Erythroblast (primary cell): ENCODE measurements around the gene DVL3.

Source experiments
- GATA1 ChIP-seq: IDR thresholded peaks from 2 replicates; pipeline ENCODE4 v1.6.1; 2011; ENCODE audit warnings: low read depth, mild to moderate bottlenecking, control low read depth, low read length, moderate library complexity
- POLR2A ChIP-seq: IDR thresholded peaks from 2 replicates; pipeline ENCODE4 v1.6.1; 2011; ENCODE audit warnings: mild to moderate bottlenecking, low read length

- TF ChIP-seq POLR2A (no peak), GATA1 (no peak)
These were observed 10.4 kb downstream of the DVL3 start for GRCh38 chr3:184165543-184165942.
